Epithelial cell of proximal tubule (primary cell): ENCODE measurements around the gene ABHD11. TPM values are rescaled to one million over a fixed set of nuclear protein-coding genes. Genes with fewer than 3 reads are reported as not detected.

Experiments used
- DNase-seq: peaks from one replicate; pipeline ENCODE4 v3.0.0-alpha.2; 2011; ENCODE audit warnings: low read depth
- H3K4me3 ChIP-seq: 2 replicates; pipeline ENCODE4 v1.5.1; 2011; ENCODE audit warnings: low read depth, mild to moderate bottlenecking, low read length
- CTCF ChIP-seq: conservative IDR thresholded peaks from 2 replicates; pipeline ENCODE4 v1.5.1; 2012; ENCODE audit warnings: low read depth, mild to moderate bottlenecking, low read length
- total RNA-seq: library from RNA; depleted of rRNA; stranded (reverse); fragments of >200 nt; gene quantifications from 2 replicates; pipeline ENCODE4 v1.2.3, GENCODE V29; 2015

The ABHD11 gene
- total RNA-seq, 1 donor from 2014 or later: 53.6 TPM

- H3K4me3 ChIP-seq: no peak overlapping the region
- no peak for DNase-seq
- TF ChIP-seq CTCF: no peak
Measured at GRCh38 chr7:73735528-73735905, 3.1 kb downstream of the ABHD11 start.

- no peak overlapping the region for H3K4me3 ChIP-seq
- DNase-seq: no peak
- TF ChIP-seq CTCF: peak; percentile 88
Measured at GRCh38 chr7:73734619-73735527, 3.7 kb downstream of the ABHD11 start.

- H3K4me3 ChIP-seq: no peak overlapping the region
- no peak for DNase-seq
- TF ChIP-seq CTCF: no peak
Measured at GRCh38 chr7:73732397-73732796, 6.2 kb downstream of the ABHD11 start.

- TF ChIP-seq CTCF: no peak
Measured at GRCh38 chr7:73730485-73730884, 8.1 kb downstream of the ABHD11 start.

GRCh38 chr7:73728551-73728950, 10.1 kb downstream of the ABHD11 start:
- no peak for TF ChIP-seq CTCF
- no peak for DNase-seq
- no peak overlapping the region for H3K4me3 ChIP-seq

More at GRCh38 chr7:73730485-73730884, 8.1 kb downstream of the ABHD11 start:
- H3K4me3 ChIP-seq: no peak overlapping the region
- no peak for DNase-seq

- H3K4me3 ChIP-seq: no peak overlapping the region
- no peak for DNase-seq
- no peak for TF ChIP-seq CTCF
Measured at GRCh38 chr7:73727952-73728351, 10.7 kb downstream of the ABHD11 start.

- TF ChIP-seq CTCF: no peak
- H3K4me3 ChIP-seq: no peak overlapping the region
- no peak for DNase-seq
Measured at GRCh38 chr7:73726083-73726466, 12.5 kb downstream of the ABHD11 start.
